ENCODE results near the gene BLOC1S2.

BLOC1S2 gene

GRCh38 chr10:100232101-100232500, 54.4 kb downstream of the BLOC1S2 start:
- Histone ChIP-seq H3K9ac (ENCODE audit: low read length) (no peak overlapping the region), H3K27me3 (ENCODE audit: control insufficient read depth, insufficient read depth, low read length) (no peaks in the 10 kb centered on the region), H3K4me1 (ENCODE audit: control insufficient read depth, insufficient read depth, low read length) (peaks cover 5% of the 10 kb centered on the region), H3K36me3 (ENCODE audit: control insufficient read depth, insufficient read depth, low read length) (no peaks in the 10 kb centered on the region), H3K4me3 (ENCODE audit: low read length) (no peak overlapping the region), H3K9me3 (ENCODE audit: control insufficient read depth, low read length) (no peaks in the 10 kb centered on the region)

- Histone ChIP-seq H3K36me3 (ENCODE audit: control insufficient read depth, insufficient read depth, low read length) (no peaks in the 10 kb centered on the region), H3K27me3 (ENCODE audit: control insufficient read depth, insufficient read depth, low read length) (no peaks in the 10 kb centered on the region), H3K4me1 (ENCODE audit: control insufficient read depth, insufficient read depth, low read length) (peaks cover 5% of the 10 kb centered on the region), H3K9me3 (ENCODE audit: control insufficient read depth, low read length) (no peaks in the 10 kb centered on the region), H3K4me3 (ENCODE audit: low read length) (peak overlapping the region; percentile 39), H3K9ac (ENCODE audit: low read length) (peak overlapping the region; percentile 66)
Observed at GRCh38 chr10:100229819-100230422, 56.6 kb downstream of the BLOC1S2 start.

DNA sequence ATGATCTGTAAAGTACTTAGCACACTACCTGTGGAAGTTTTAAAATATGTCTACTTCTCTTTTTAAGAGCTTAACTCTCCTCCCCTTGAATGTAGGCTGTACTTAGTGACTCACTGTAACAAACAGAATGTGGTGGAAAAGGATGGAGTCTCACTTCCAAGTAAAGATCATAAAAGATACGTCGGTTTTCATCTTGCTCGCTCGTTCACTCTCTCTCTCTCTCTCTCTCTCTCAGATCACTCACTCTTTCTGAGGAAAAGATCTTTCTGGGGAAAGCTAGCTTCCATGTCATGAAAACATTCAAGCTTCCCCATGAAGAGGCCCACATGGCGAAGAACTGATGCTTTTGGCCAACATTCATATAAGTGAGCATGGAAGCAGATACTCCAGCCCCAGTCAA, 62.6 kb downstream of the BLOC1S2 start:
- H3K27me3 ChIP-seq (ENCODE audit: control insufficient read depth, insufficient read depth, low read length): no peaks in the 10 kb centered on the region
- no peaks in the 10 kb centered on the region for H3K9me3 ChIP-seq (ENCODE audit: control insufficient read depth, low read length)
- H3K9ac ChIP-seq (ENCODE audit: low read length): no peak overlapping the region
- no peaks in the 10 kb centered on the region for H3K4me1 ChIP-seq (ENCODE audit: control insufficient read depth, insufficient read depth, low read length)
- H3K36me3 ChIP-seq (ENCODE audit: control insufficient read depth, insufficient read depth, low read length): no peaks in the 10 kb centered on the region
- no peak overlapping the region for H3K4me3 ChIP-seq (ENCODE audit: low read length)
